ENCODE data around the gene NT5M. TPM values are rescaled to one million over a fixed set of nuclear protein-coding genes. Genes with fewer than 3 reads are reported as not detected.

The NT5M gene
- total and polyA plus RNA-seq, 9 of the 15 experiments (the other 6 are each of a cell fraction or from before 2014, with no cell fraction given) = 0.24 to 10.1 (median 3.4) TPM

- Histone ChIP-seq H3K79me2 (ENCODE audit: control insufficient read depth, insufficient read depth, low read length) (no peaks in the 10 kb centered on the region; the same call in 1 of the 3 replicates), H4K20me1 (replicated peaks; ENCODE audit: control insufficient read depth, insufficient read depth, low read length) (no peaks in the 10 kb centered on the region), H3K27me3 (ENCODE audit: control insufficient read depth in 2 of 2, insufficient read depth in 2 of 2, low read length in 2 of 2) (no peaks in the 10 kb centered on the region), H3K9me1 (ENCODE audit: control insufficient read depth, insufficient read depth, low read length) (no peaks in the 10 kb centered on the region), H2AFZ (ENCODE audit: low read depth, low read length) (no peak overlapping the region), H3K9ac (ENCODE audit: insufficient read depth in 1 of 2, low read depth in 2 of 2, low read length in 2 of 2) (no peak overlapping the region), H3K4me1 (replicated peaks in 1 of 2; ENCODE audit: control insufficient read depth in 2 of 2, insufficient read depth in 2 of 2, low read length in 2 of 2) (peaks cover 0 to 11% of the 10 kb centered on the region in 2 experiments; a peak in 3 of 5 replicates), H3K4me3 (no peak overlapping the region), H3K9me3 (replicated peaks; ENCODE audit: control insufficient read depth, insufficient read depth, low read depth, low read length) (no peaks in the 10 kb centered on the region), H3K36me3 (ENCODE audit: control insufficient read depth, insufficient read depth, low read length) (peaks cover 76% of the 10 kb centered on the region), H3K4me2 (ENCODE audit: insufficient read depth, low read length) (no peak overlapping the region), H3K27ac (ENCODE audit: extremely low read depth, low read depth, low read length) (no peak overlapping the region; the same call in 2 of the 3 replicates)
- ATAC-seq (no peak), DNase-seq (ENCODE audit: extremely low read depth in 1 of 4, low spot score in 3 of 4) (no peak), FAIRE-seq (no peak)
- POLR2A ChIA-PET = interaction anchor here (0.6 to 1.2 kb wide), 6 partner anchors 9 to 283 kb away, joined by 3 to 6 read pairs (median 3); no protein-coding TSS in a partner anchor
- in situ Hi-C loops (cut with MboI) = no loop called here
- WGBS (ENCODE audit: insufficient coverage, low coverage, missing lambda C conversion rate) = 66% methylated on average over 3 of the region's 3 CpGs
- BruUV-seq (replicated peaks) = no TSS peak
- CTCF ChIA-PET (ENCODE audit: low intra/inter-chr PET ratio) = no interaction called here
- intact Hi-C loops (cut with micrococcal nuclease) = no loop called here
- TF ChIP-seq ZNF764 (CRISPR knock-in tag; IDR thresholded peaks at IDR 0.05; ENCODE audit: low read depth) = no peak
- no peak for TF ChIP-seq MCM7 (IDR thresholded peaks at IDR 0.05)
- TF ChIP-seq, protein P1, sequence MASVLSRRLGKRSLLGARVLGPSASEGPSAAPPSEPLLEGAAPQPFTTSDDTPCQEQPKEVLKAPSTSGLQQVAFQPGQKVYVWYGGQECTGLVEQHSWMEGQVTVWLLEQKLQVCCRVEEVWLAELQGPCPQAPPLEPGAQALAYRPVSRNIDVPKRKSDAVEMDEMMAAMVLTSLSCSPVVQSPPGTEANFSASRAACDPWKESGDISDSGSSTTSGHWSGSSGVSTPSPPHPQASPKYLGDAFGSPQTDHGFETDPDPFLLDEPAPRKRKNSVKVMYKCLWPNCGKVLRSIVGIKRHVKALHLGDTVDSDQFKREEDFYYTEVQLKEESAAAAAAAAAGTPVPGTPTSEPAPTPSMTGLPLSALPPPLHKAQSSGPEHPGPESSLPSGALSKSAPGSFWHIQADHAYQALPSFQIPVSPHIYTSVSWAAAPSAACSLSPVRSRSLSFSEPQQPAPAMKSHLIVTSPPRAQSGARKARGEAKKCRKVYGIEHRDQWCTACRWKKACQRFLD (CRISPR knock-in tag; IDR thresholded peaks at IDR 0.05) = no peak
- no peak for TF ChIP-seq ZBTB7A (IDR thresholded peaks at IDR 0.05; ENCODE audit: borderline replicate concordance, control insufficient read depth, low read depth, low read length)
These were observed 49.8 kb upstream of the NT5M start for GRCh38 chr17:17253406-17253805.

Measured in K562 (cell line).